ENCODE results near the gene TLCD1. TPM values are rescaled to one million over a fixed set of nuclear protein-coding genes. Genes with fewer than 3 reads are reported as not detected.

TLCD1 gene
- total RNA-seq, 1 donor from 2014 or later: 1.6 TPM

- no peaks in the 10 kb centered on the region for H3K27me3 ChIP-seq (ENCODE audit: control insufficient read depth in 3 of 3, insufficient read depth in 3 of 3, low read length in 3 of 3)
- H3K4me3 ChIP-seq (ENCODE audit: low read length in 3 of 3): no peak overlapping the region
- no peak overlapping the region for H3K27ac ChIP-seq (ENCODE audit: low read depth, low read length)
- no peak overlapping the region for H3K9ac ChIP-seq (ENCODE audit: low read depth in 1 of 3, low read length in 3 of 3)
- H3K4me1 ChIP-seq (ENCODE audit: control insufficient read depth in 3 of 3, insufficient read depth in 3 of 3, low read length in 3 of 3): peaks cover under 1 to 7% (median 4%) of the 10 kb centered on the region in 3 donors
- peaks cover 17 to 21% (median 19%) of the 10 kb centered on the region in 3 donors for H3K36me3 ChIP-seq (ENCODE audit: control insufficient read depth in 3 of 3, insufficient read depth in 3 of 3, low read length in 3 of 3)
- H3K9me3 ChIP-seq (ENCODE audit: control insufficient read depth in 3 of 3, low read length in 3 of 3): no peaks in the 10 kb centered on the region
Measured at GRCh38 chr17:28756049-28756804, 30.2 kb upstream of the TLCD1 start.

- H3K9ac ChIP-seq (ENCODE audit: low read depth in 1 of 3, low read length in 3 of 3): no peak overlapping the region
- H3K9me3 ChIP-seq (ENCODE audit: control insufficient read depth in 3 of 3, low read length in 3 of 3): no peaks in the 10 kb centered on the region
- H3K4me3 ChIP-seq (ENCODE audit: low read length in 3 of 3): no peak overlapping the region
- H3K36me3 ChIP-seq (ENCODE audit: control insufficient read depth in 3 of 3, insufficient read depth in 3 of 3, low read length in 3 of 3): peaks cover 17 to 21% (median 19%) of the 10 kb centered on the region in 3 donors
- H3K4me1 ChIP-seq (ENCODE audit: control insufficient read depth in 3 of 3, insufficient read depth in 3 of 3, low read length in 3 of 3): peaks cover 0 to 2% (median 0%) of the 10 kb centered on the region in 3 donors
- no peak overlapping the region for H3K27ac ChIP-seq (ENCODE audit: low read depth, low read length)
- H3K27me3 ChIP-seq (ENCODE audit: control insufficient read depth in 3 of 3, insufficient read depth in 3 of 3, low read length in 3 of 3): no peaks in the 10 kb centered on the region
Measured at GRCh38 chr17:28755486-28755885, 29.5 kb upstream of the TLCD1 start.

- no peaks in the 10 kb centered on the region for H3K9me3 ChIP-seq (ENCODE audit: control insufficient read depth in 3 of 3, low read length in 3 of 3)
- H3K4me1 ChIP-seq (ENCODE audit: control insufficient read depth in 3 of 3, insufficient read depth in 3 of 3, low read length in 3 of 3): peaks cover 6 to 20% (median 11%) of the 10 kb centered on the region in 3 donors
- H3K4me3 ChIP-seq (ENCODE audit: low read length in 3 of 3): no peak overlapping the region
- H3K27ac ChIP-seq (ENCODE audit: low read depth, low read length): no peak overlapping the region
- H3K36me3 ChIP-seq (ENCODE audit: control insufficient read depth in 3 of 3, insufficient read depth in 3 of 3, low read length in 3 of 3): peaks cover 0 to 9% (median 3%) of the 10 kb centered on the region in 3 donors
- no peak overlapping the region for H3K9ac ChIP-seq (ENCODE audit: low read depth in 1 of 3, low read length in 3 of 3)
- H3K27me3 ChIP-seq (ENCODE audit: control insufficient read depth in 3 of 3, insufficient read depth in 3 of 3, low read length in 3 of 3): no peaks in the 10 kb centered on the region
Measured at GRCh38 chr17:28751600-28752366, 25.8 kb upstream of the TLCD1 start.

DNA sequence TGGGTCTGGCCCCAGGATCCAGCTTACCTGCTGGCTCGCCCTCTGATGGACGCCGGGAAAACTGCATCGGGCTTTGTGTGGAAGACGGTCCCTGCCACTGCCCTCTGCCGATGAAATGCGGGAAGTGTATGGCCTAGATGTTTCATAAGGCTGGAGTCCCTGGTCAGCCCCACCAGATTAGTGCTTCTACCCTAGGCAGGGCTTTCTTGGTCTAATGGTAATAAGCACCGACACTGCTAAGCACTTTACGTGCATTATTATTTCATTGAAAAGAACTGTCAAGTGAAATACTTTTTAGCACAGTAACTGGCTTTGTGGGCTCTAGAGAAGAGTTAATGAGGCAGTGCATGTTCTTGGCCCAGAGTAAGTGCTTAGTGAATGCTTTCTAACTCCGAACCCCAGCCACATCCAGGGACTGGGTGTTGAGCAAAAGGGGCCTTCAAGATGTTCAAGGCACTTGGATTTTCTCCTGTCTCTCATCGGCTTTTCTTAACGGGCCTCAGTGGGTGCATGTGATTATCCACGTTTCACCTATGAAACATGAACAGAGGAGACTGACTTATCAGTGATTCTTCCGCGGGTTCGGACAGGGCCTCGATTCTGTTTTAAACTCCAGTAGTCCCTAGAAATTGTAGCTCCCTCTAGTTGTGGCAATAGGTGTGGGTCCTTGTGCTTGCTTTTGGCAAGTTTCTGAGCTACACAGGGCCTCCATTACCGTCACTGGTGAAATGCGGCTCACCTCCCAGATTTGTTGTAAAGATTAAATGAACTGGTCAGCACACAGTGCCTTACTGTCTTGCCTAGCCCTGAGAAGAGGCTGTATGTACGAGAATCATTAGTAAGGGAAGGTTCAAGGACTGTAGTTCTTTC is 24.4 kb upstream of the TLCD1 start:
- Histone ChIP-seq H3K27me3 (ENCODE audit: control insufficient read depth in 3 of 3, insufficient read depth in 3 of 3, low read length in 3 of 3) (peaks cover 0 to 7% (median 0%) of the 10 kb centered on the region in 3 donors), H3K4me3 (ENCODE audit: low read length in 3 of 3) (no peak overlapping the region), H3K27ac (ENCODE audit: low read depth, low read length) (no peak overlapping the region), H3K9ac (ENCODE audit: low read depth in 1 of 3, low read length in 3 of 3) (peak overlapping the region in 2 of 3 donors; percentile 2 to 5), H3K4me1 (ENCODE audit: control insufficient read depth in 3 of 3, insufficient read depth in 3 of 3, low read length in 3 of 3) (peaks cover 19 to 33% (median 23%) of the 10 kb centered on the region in 3 donors), H3K9me3 (ENCODE audit: control insufficient read depth in 3 of 3, low read length in 3 of 3) (no peaks in the 10 kb centered on the region), H3K36me3 (ENCODE audit: control insufficient read depth in 3 of 3, insufficient read depth in 3 of 3, low read length in 3 of 3) (peaks cover 0 to 7% (median 0%) of the 10 kb centered on the region in 3 donors)

GRCh38 chr17:28749516-28750177 is 23.6 kb upstream of the TLCD1 start:
- Histone ChIP-seq H3K27ac (ENCODE audit: low read depth, low read length) (no peak overlapping the region), H3K9me3 (ENCODE audit: control insufficient read depth in 3 of 3, low read length in 3 of 3) (no peaks in the 10 kb centered on the region), H3K9ac (ENCODE audit: low read depth in 1 of 3, low read length in 3 of 3) (no peak overlapping the region), H3K27me3 (ENCODE audit: control insufficient read depth in 3 of 3, insufficient read depth in 3 of 3, low read length in 3 of 3) (peaks cover 0 to 12% (median 4%) of the 10 kb centered on the region in 3 donors), H3K36me3 (ENCODE audit: control insufficient read depth in 3 of 3, insufficient read depth in 3 of 3, low read length in 3 of 3) (peaks cover 0 to 7% (median 0%) of the 10 kb centered on the region in 3 donors), H3K4me1 (ENCODE audit: control insufficient read depth in 3 of 3, insufficient read depth in 3 of 3, low read length in 3 of 3) (peaks cover 23 to 39% (median 29%) of the 10 kb centered on the region in 3 donors), H3K4me3 (ENCODE audit: low read length in 3 of 3) (no peak overlapping the region)

- H3K9me3 ChIP-seq (ENCODE audit: control insufficient read depth in 3 of 3, low read length in 3 of 3): no peaks in the 10 kb centered on the region
- peaks cover 0 to 7% (median 0%) of the 10 kb centered on the region in 3 donors for H3K36me3 ChIP-seq (ENCODE audit: control insufficient read depth in 3 of 3, insufficient read depth in 3 of 3, low read length in 3 of 3)
- H3K4me3 ChIP-seq (ENCODE audit: low read length in 3 of 3): no peak overlapping the region
- peaks cover 0 to 12% (median 6%) of the 10 kb centered on the region in 3 donors for H3K27me3 ChIP-seq (ENCODE audit: control insufficient read depth in 3 of 3, insufficient read depth in 3 of 3, low read length in 3 of 3)
- H3K27ac ChIP-seq (ENCODE audit: low read depth, low read length): no peak overlapping the region
- H3K9ac ChIP-seq (ENCODE audit: low read depth in 1 of 3, low read length in 3 of 3): no peak overlapping the region
- H3K4me1 ChIP-seq (ENCODE audit: control insufficient read depth in 3 of 3, insufficient read depth in 3 of 3, low read length in 3 of 3): peaks cover 27 to 43% (median 32%) of the 10 kb centered on the region in 3 donors
Measured at GRCh38 chr17:28748852-28749515, 23.0 kb upstream of the TLCD1 start.

DNA sequence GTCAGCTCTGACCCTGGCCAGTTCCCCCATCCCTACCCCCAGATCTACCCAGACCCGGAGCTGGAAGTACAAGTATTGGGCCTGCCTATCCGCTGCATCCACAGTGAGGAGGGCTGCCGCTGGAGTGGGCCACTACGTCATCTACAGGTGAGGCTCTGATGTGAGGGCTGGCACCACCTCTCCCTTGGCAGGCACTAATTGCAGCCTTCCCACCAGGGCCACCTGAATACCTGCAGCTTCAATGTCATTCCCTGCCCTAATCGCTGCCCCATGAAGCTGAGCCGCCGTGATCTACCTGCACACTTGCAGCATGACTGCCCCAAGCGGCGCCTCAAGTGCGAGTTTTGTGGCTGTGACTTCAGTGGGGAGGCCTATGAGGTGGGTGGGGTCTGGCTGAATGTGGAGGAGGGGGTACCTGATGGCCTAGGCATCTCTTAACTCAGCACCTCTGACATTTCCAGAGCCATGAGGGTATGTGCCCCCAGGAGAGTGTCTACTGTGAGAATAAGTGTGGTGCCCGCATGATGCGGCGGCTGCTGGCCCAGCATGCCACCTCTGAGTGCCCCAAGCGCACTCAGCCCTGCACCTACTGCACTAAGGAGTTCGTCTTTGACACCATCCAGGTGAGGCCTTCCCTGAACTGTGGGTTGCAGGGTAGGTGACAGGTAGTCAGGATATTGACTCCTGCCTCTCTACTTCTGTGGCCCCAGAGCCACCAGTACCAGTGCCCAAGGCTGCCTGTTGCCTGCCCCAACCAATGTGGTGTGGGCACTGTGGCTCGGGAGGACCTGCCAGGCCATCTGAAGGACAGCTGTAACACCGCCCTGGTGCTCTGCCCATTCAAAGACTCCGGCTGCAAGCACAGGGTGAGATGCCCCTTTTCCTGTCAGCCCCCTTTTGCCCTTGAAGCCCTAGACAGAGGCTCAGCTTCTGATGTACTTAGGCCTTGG is 22.0 kb upstream of the TLCD1 start:
- Histone ChIP-seq H3K9me3 (ENCODE audit: control insufficient read depth in 3 of 3, low read length in 3 of 3) (no peaks in the 10 kb centered on the region), H3K36me3 (ENCODE audit: control insufficient read depth in 3 of 3, insufficient read depth in 3 of 3, low read length in 3 of 3) (peaks cover 0 to 7% (median 0%) of the 10 kb centered on the region in 3 donors), H3K4me3 (ENCODE audit: low read length in 3 of 3) (no peak overlapping the region), H3K27ac (ENCODE audit: low read depth, low read length) (no peak overlapping the region), H3K9ac (ENCODE audit: low read depth in 1 of 3, low read length in 3 of 3) (no peak overlapping the region), H3K27me3 (ENCODE audit: control insufficient read depth in 3 of 3, insufficient read depth in 3 of 3, low read length in 3 of 3) (peaks cover 0 to 12% (median 6%) of the 10 kb centered on the region in 3 donors), H3K4me1 (ENCODE audit: control insufficient read depth in 3 of 3, insufficient read depth in 3 of 3, low read length in 3 of 3) (peaks cover 30 to 49% (median 37%) of the 10 kb centered on the region in 3 donors)

GRCh38 chr17:28747051-28747691 is 21.1 kb upstream of the TLCD1 start:
- Histone ChIP-seq H3K27ac (ENCODE audit: low read depth, low read length) (no peak overlapping the region), H3K4me3 (ENCODE audit: low read length in 3 of 3) (no peak overlapping the region), H3K27me3 (ENCODE audit: control insufficient read depth in 3 of 3, insufficient read depth in 3 of 3, low read length in 3 of 3) (peaks cover 0 to 12% (median 6%) of the 10 kb centered on the region in 3 donors), H3K9ac (ENCODE audit: low read depth in 1 of 3, low read length in 3 of 3) (peak overlapping the region in 1 of 3 donors; percentile 45), H3K36me3 (ENCODE audit: control insufficient read depth in 3 of 3, insufficient read depth in 3 of 3, low read length in 3 of 3) (peaks cover 0 to 7% (median 0%) of the 10 kb centered on the region in 3 donors), H3K4me1 (ENCODE audit: control insufficient read depth in 3 of 3, insufficient read depth in 3 of 3, low read length in 3 of 3) (peaks cover 31 to 52% (median 38%) of the 10 kb centered on the region in 3 donors), H3K9me3 (ENCODE audit: control insufficient read depth in 3 of 3, low read length in 3 of 3) (no peaks in the 10 kb centered on the region)
